ENCODE results near the gene ZNF341. TPM values are rescaled to one million over a fixed set of nuclear protein-coding genes. Genes with fewer than 3 reads are reported as not detected.
A peak's percentile ranks its signal among the peaks of the same experiment; 100 is the strongest.

Gene ZNF341
- total and polyA plus RNA-seq, 9 of the 15 experiments (the other 6 are each of a cell fraction or from before 2014, with no cell fraction given), result 0.08 to 2.6 (median 1.0) TPM

GRCh38 chr20:33689973-33690372, 41.8 kb upstream of the ZNF341 start (continued):
- TF ChIP-seq, protein P1, sequence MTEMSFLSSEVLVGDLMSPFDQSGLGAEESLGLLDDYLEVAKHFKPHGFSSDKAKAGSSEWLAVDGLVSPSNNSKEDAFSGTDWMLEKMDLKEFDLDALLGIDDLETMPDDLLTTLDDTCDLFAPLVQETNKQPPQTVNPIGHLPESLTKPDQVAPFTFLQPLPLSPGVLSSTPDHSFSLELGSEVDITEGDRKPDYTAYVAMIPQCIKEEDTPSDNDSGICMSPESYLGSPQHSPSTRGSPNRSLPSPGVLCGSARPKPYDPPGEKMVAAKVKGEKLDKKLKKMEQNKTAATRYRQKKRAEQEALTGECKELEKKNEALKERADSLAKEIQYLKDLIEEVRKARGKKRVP (CRISPR knock-in tag; IDR thresholded peaks at IDR 0.05), result 0 out of 2 replicates have a peak, but pooled peaks have one; percentile 46
- TF ChIP-seq KDM1A (IDR thresholded peaks at IDR 0.05), result peak; percentile 100
- peak; percentile 85 for TF ChIP-seq STAT5A (IDR thresholded peaks at IDR 0.05; ENCODE audit: borderline replicate concordance, low read length)
- no peak for TF ChIP-seq SMARCB1 (IDR thresholded peaks at IDR 0.05; ENCODE audit: insufficient read length, low read depth)
- TF ChIP-seq SMARCA5 (IDR thresholded peaks at IDR 0.05), result no peak
- no peak for TF ChIP-seq RBM39 (optimal IDR thresholded peaks at IDR 0.05; ENCODE audit: low read depth, low read length)
- no peak for TF ChIP-seq SETDB1 (IDR thresholded peaks at IDR 0.05; ENCODE audit: low read length)
- TF ChIP-seq SMARCE1 (IDR thresholded peaks at IDR 0.05), result peak; percentile 97
- peak; percentile 82 for TF ChIP-seq NR2C2 (CRISPR knock-in tag; IDR thresholded peaks at IDR 0.05)
- peak; percentile 95 for TF ChIP-seq NR2C2 (tag; IDR thresholded peaks at IDR 0.05)
- TF ChIP-seq, protein P2, sequence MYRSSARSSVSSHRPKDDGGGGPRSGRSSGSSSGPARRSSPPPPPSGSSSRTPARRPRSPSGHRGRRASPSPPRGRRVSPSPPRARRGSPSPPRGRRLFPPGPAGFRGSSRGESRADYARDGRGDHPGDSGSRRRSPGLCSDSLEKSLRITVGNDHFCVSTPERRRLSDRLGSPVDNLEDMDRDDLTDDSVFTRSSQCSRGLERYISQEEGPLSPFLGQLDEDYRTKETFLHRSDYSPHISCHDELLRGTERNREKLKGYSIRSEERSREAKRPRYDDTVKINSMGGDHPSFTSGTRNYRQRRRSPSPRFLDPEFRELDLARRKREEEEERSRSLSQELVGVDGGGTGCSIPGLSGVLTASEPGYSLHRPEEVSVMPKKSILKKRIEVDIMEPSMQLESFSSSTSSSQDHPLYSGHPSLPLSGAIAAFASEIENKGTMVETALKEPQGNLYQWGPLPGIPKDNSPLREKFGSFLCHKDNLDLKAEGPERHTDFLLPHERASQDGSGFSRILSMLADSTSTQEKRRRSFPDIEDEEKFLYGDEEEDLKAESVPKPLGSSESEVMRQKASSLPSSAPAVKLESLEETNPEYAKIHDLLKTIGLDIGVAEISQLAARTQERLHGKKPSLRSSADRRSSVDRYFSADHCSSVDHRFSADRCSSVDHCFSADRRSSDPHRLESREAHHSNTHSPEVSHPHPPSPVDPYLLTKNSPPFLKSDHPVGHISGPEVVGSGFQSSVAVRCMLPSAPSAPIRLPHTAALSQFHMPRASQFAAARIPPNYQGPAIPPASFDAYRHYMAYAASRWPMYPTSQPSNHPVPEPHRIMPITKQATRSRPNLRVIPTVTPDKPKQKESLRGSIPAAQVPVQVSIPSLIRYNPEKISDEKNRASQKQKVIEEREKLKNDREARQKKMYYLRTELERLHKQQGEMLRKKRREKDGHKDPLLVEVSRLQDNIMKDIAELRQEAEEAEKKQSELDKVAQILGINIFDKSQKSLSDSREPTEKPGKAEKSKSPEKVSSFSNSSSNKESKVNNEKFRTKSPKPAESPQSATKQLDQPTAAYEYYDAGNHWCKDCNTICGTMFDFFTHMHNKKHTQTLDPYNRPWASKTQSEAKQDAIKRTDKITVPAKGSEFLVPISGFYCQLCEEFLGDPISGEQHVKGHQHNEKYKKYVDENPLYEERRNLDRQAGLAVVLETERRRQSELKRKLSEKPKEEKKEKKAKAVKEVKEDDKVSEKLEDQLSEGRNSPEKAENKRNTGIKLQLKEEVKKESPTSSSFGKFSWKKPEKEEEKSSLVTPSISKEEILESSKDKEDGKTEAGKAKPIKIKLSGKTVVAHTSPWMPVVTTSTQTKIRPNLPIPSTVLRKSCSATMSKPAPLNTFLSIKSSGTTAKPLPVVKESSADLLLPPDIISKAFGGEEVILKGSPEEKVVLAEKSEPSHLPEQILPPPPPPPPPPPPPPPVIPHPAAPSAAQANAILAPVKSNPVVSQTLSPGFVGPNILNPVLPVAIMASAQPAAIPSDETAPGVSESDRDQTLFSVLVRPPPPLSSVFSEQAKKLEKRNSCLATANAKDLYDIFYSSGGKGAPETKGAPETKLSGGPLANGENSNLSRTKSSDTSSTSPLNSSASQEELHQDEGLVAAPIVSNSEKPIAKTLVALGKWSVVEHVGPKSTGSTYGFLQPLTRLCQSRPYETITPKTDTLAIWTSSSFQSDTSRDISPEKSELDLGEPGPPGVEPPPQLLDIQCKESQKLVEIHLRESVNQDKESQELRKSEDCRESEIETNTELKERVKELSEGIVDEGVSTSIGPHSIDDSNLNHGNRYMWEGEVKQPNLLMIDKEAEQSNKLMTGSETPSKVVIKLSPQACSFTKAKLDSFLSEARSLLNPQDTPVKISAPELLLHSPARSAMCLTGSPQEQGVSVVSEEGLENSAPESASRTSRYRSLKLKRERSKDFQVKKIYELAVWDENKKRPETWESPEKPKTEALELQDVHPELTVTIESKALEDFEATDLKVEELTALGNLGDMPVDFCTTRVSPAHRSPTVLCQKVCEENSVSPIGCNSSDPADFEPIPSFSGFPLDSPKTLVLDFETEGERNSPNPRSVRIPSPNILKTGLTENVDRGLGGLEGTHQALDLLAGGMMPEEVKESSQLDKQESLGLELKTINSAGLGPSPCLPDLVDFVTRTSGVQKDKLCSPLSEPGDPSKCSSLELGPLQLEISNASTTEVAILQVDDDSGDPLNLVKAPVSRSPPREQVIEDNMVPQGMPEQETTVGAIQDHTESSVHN (IDR thresholded peaks at IDR 0.05; ENCODE audit: borderline replicate concordance in 1 of 2, low read depth in 1 of 2), result no peak
- TF ChIP-seq, protein P3, sequence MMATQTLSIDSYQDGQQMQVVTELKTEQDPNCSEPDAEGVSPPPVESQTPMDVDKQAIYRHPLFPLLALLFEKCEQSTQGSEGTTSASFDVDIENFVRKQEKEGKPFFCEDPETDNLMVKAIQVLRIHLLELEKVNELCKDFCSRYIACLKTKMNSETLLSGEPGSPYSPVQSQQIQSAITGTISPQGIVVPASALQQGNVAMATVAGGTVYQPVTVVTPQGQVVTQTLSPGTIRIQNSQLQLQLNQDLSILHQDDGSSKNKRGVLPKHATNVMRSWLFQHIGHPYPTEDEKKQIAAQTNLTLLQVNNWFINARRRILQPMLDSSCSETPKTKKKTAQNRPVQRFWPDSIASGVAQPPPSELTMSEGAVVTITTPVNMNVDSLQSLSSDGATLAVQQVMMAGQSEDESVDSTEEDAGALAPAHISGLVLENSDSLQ (IDR thresholded peaks at IDR 0.05), result peak; percentile 88
- no peak for TF ChIP-seq ZNF830 (CRISPR knock-in tag; IDR thresholded peaks at IDR 0.05)
- no peak for TF ChIP-seq CBX2 (IDR thresholded peaks at IDR 0.05; ENCODE audit: insufficient read depth, low read length, poor library complexity, severe bottlenecking)
- TF ChIP-seq TAF15 (IDR thresholded peaks at IDR 0.05; ENCODE audit: low read depth, low read length), result no peak
- no peak for TF ChIP-seq PYGO2 (tag; IDR thresholded peaks at IDR 0.05)
- no peak for TF ChIP-seq YY1 (IDR thresholded peaks at IDR 0.05; ENCODE audit: borderline replicate concordance in 1 of 3, control insufficient read depth in 1 of 3, extremely low read depth in 1 of 3, insufficient read depth in 3 of 3, insufficient read length in 1 of 3, insufficient replicate concordance in 2 of 3, low read depth in 1 of 3, low read length in 2 of 3)
- peak; percentile 69 for TF ChIP-seq FOXM1 (IDR thresholded peaks at IDR 0.05; ENCODE audit: low read depth)
- TF ChIP-seq FOXM1 (CRISPR knock-in tag; IDR thresholded peaks at IDR 0.05; ENCODE audit: low read depth), result no peak

Data from K562 (cell line).